DMS79 treated with DMSO at 0.1 percent for 48 hours (cell line): Measurements from ENCODE around the gene CHST4.
"Not testable (repeated sequence)": the region's sequence is repeated elsewhere in the genome, so short reads cannot be mapped to it uniquely, and the experiment has no call there.

Source experiments
- DNase-seq: peaks from one replicate; lab custom pipeline; 2025; lab: John Stamatoyannopoulos, UW

CHST4 gene

GRCh38 chr16:71524566-71525553, 1.4 kb upstream of the CHST4 start:
- no peak for DNase-seq

- no peak for DNase-seq
Observed at GRCh38 chr16:71528257-71528656, 2.0 kb downstream of the CHST4 start.

GRCh38 chr16:71528863-71529262, 2.6 kb downstream of the CHST4 start:
- DNase-seq: no peak

GRCh38 chr16:71532366-71532765, 6.1 kb downstream of the CHST4 start:
- DNase-seq: no peak

GRCh38 chr16:71536752-71537499, 10.7 kb downstream of the CHST4 start:
- no peak for DNase-seq

GRCh38 chr16:71537643-71538042, 11.4 kb downstream of the CHST4 start:
- DNase-seq: no peak

- no peak for DNase-seq
Observed at GRCh38 chr16:71542377-71542776, 16.2 kb downstream of the CHST4 start.

GRCh38 chr16:71547168-71547567, 20.9 kb downstream of the CHST4 start:
- no peak for DNase-seq

GRCh38 chr16:71552698-71553503, 26.7 kb downstream of the CHST4 start:
- no peak for DNase-seq

- DNase-seq: no peak
Observed at GRCh38 chr16:71555230-71555891, 29.1 kb downstream of the CHST4 start.

GRCh38 chr16:71557299-71557698, 31.1 kb downstream of the CHST4 start:
- DNase-seq: no peak

- no peak for DNase-seq
Observed at GRCh38 chr16:71557954-71558582, 31.8 kb downstream of the CHST4 start.

- DNase-seq: no peak
Observed at GRCh38 chr16:71559855-71560254, 33.6 kb downstream of the CHST4 start.

- not testable (repeated sequence) for DNase-seq
Observed at GRCh38 chr16:71561886-71562285, 35.7 kb downstream of the CHST4 start.

GRCh38 chr16:71562552-71562951, 36.3 kb downstream of the CHST4 start:
- no peak for DNase-seq

- DNase-seq: no peak
Observed at GRCh38 chr16:71564335-71564967, 38.2 kb downstream of the CHST4 start.

GRCh38 chr16:71565812-71566700, 39.8 kb downstream of the CHST4 start:
- no peak for DNase-seq

- DNase-seq: no peak
Observed at GRCh38 chr16:71567931-71568330, 41.7 kb downstream of the CHST4 start.

- DNase-seq: no peak
Observed at GRCh38 chr16:71568551-71568950, 42.3 kb downstream of the CHST4 start.

- DNase-seq: no peak
Observed at GRCh38 chr16:71569621-71570020, 43.4 kb downstream of the CHST4 start.
